Tracheal epithelial cell (primary cell): ENCODE results near the gene DCXR. TPM values are rescaled to one million over a fixed set of nuclear protein-coding genes. Genes with fewer than 3 reads are reported as not detected.

Experiments used
- total RNA-seq: library from RNA; depleted of rRNA; stranded (reverse); fragments of >200 nt; gene quantifications from 2 replicates; pipeline ENCODE4 v1.2.1, GENCODE V29; 2014

The DCXR gene
- 82.7 and 109 TPM in 2 replicates for total RNA-seq

GRCh38 chr17:82037092-82037888 is at the start of gene DCXR:
TSS of gene DCXR (minus strand) at chr17:82037697. CDS start at chr17:82037682, 15 bp downstream.

GRCh38 chr17:82065638-82066303 is 28.3 kb upstream of the DCXR start, which contains the start of gene DUS1L:
TSS of gene DUS1L (minus strand) at chr17:82065804. CDS start at chr17:82065059, 745 bp downstream.

GRCh38 chr17:82051776-82052637 is 14.5 kb upstream of the DCXR start, which contains the start of the genes GPS1 and RFNG:
TSS of gene GPS1 (plus strand) at chr17:82051898. CDS start at chr17:82051932, 34 bp downstream.
TSS of gene RFNG (minus strand) at chr17:82051811. CDS start at chr17:82051766, 45 bp downstream.

GRCh38 chr17:82031303-82031884 is 6.1 kb downstream of the DCXR start, which contains the start of gene RAC3:
TSS of gene RAC3 (plus strand) at chr17:82031678. CDS start at chr17:82031762, 84 bp downstream.

GRCh38 chr17:82022981-82023446 is 14.5 kb downstream of the DCXR start, which contains the start of gene LRRC45:
TSS of gene LRRC45 (plus strand) at chr17:82023305. CDS start at chr17:82023644, 339 bp downstream.

GRCh38 chr17:82022310-82022980 is 15.1 kb downstream of the DCXR start, which contains the start of gene CENPX:
TSS of gene CENPX (minus strand) at chr17:82022878. CDS start at chr17:82022861, 17 bp downstream.

Other genes starting within 250 kb of the DCXR start
- gene GCGR, start 233.5 kb downstream of the DCXR start, total RNA-seq: not detected in 2 replicates
- gene MCRIP1, start 204.4 kb downstream of the DCXR start, total RNA-seq: 31.5 and 63.1 TPM in 2 replicates
- gene PPP1R27, start 202.6 kb downstream of the DCXR start, total RNA-seq: not detected in 2 replicates
- gene P4HB, start 177.2 kb downstream of the DCXR start, total RNA-seq: 624 and 855 TPM in 2 replicates
- 124 and 148 TPM in 2 replicates for gene ARHGDIA, start 166.4 kb downstream of the DCXR start, total RNA-seq
- 61.4 and 116 TPM in 2 replicates for gene ALYREF, start 146.1 kb downstream of the DCXR start, total RNA-seq
- 130 and 132 TPM in 2 replicates for gene ANAPC11, start 146.0 kb downstream of the DCXR start, total RNA-seq
- 1.9 and 2.6 TPM in 2 replicates for gene NPB, start 135.5 kb downstream of the DCXR start, total RNA-seq
- gene PCYT2, start 126.3 kb downstream of the DCXR start, total RNA-seq: 24.3 and 34.5 TPM in 2 replicates
- gene SIRT7, start 119.5 kb downstream of the DCXR start, total RNA-seq: 26.9 and 29.9 TPM in 2 replicates
- gene MAFG, start 110.0 kb downstream of the DCXR start, total RNA-seq: 16.9 and 22.2 TPM in 2 replicates
- 126 and 176 TPM in 2 replicates for gene PYCR1, start 100.4 kb downstream of the DCXR start, total RNA-seq
- gene MYADML2, start 90.5 kb downstream of the DCXR start, total RNA-seq: not detected in 2 replicates
- not detected in 2 replicates for gene NOTUM, start 76.5 kb downstream of the DCXR start, total RNA-seq
- 16.1 and 23.4 TPM in 2 replicates for gene ASPSCR1, start 60.1 kb downstream of the DCXR start, total RNA-seq
- 28.2 and 45.0 TPM in 2 replicates for gene CENPX, start 14.8 kb downstream of the DCXR start, total RNA-seq
- 12.3 and 13.9 TPM in 2 replicates for gene LRRC45, start 14.4 kb downstream of the DCXR start, total RNA-seq
- gene RAC3, start 6.0 kb downstream of the DCXR start, total RNA-seq: 14.3 and 40.7 TPM in 2 replicates
- gene RFNG, start 14.1 kb upstream of the DCXR start, total RNA-seq: 36.1 and 37.5 TPM in 2 replicates
- gene GPS1, start 14.2 kb upstream of the DCXR start, total RNA-seq: 81.8 and 87.5 TPM in 2 replicates
- gene DUS1L, start 28.1 kb upstream of the DCXR start, total RNA-seq: 113 and 146 TPM in 2 replicates
- gene FASN, start 60.5 kb upstream of the DCXR start, total RNA-seq: 96.9 and 142 TPM in 2 replicates
- 10.6 and 13.9 TPM in 2 replicates for gene CCDC57, start 175.1 kb upstream of the DCXR start, total RNA-seq
- 131 and 277 TPM in 2 replicates for gene SLC16A3, start 191.3 kb upstream of the DCXR start, total RNA-seq
- 32.6 and 44.1 TPM in 2 replicates for gene CSNK1D, start 236.0 kb upstream of the DCXR start, total RNA-seq